ENCODE measurements around the gene GPC1. TPM values are rescaled to one million over a fixed set of nuclear protein-coding genes. Genes with fewer than 3 reads are reported as not detected.

GPC1 gene
- total RNA-seq, 1 donor from 2014 or later = 252 TPM

DNA sequence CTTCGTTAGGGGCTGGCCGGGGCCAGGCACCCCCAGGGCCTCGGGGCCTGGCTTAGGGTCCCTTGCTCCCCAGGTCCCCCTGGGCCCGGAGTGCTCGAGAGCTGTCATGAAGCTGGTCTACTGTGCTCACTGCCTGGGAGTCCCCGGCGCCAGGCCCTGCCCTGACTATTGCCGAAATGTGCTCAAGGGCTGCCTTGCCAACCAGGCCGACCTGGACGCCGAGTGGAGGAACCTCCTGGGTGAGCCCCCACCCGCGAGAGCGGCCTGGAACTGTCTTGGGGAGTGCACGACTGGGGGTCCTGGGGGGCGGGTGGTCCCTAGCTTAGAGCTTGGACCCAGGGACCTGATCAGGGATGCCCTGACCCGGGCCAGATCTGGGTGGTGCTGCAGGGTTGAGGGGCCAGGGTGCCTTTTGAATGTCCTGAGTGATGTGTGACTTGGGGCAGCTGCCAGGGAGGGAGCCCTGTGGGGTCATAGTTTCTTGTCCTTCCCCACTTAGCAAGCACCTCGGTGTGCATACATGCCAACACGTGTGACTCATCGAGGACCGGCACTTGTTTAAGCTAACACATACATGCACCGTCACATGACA, 27.9 kb downstream of the GPC1 start:
- Mint-ChIP-seq H3K4me1 (ENCODE audit: low read depth, unreplicated experiment) (no peaks in the 10 kb centered on the region), H3K27me3 (ENCODE audit: low read depth, unreplicated experiment) (no peaks in the 10 kb centered on the region), H3K36me3 (ENCODE audit: low read depth, unreplicated experiment) (no peaks in the 10 kb centered on the region), H3K9me3 (ENCODE audit: unreplicated experiment) (no peaks in the 10 kb centered on the region), H3K27ac (ENCODE audit: unreplicated experiment) (no peak overlapping the region), H3K4me3 (ENCODE audit: unreplicated experiment) (no peak overlapping the region)
- Histone ChIP-seq H3K79me2 (ENCODE audit: insufficient read depth, low read length) (peaks cover 6% of the 10 kb centered on the region), H3K27ac (ENCODE audit: low read depth, low read length) (no peak overlapping the region), H3K36me3 (ENCODE audit: insufficient read depth, low read length) (peaks cover 7% of the 10 kb centered on the region), H2AFZ (ENCODE audit: low read depth, low read length) (no peak overlapping the region), H3K27me3 (ENCODE audit: insufficient read depth, low read length) (no peaks in the 10 kb centered on the region), H3K4me2 (ENCODE audit: low read length) (no peak overlapping the region), H3K4me3 (ENCODE audit: insufficient read depth, low read depth, low read length) (no peak overlapping the region), H3K4me1 (ENCODE audit: insufficient read depth, low read length) (no peaks in the 10 kb centered on the region), H4K20me1 (ENCODE audit: insufficient read depth, low read length) (peaks cover 58% of the 10 kb centered on the region), H3K9me3 (ENCODE audit: insufficient read depth, low read depth, low read length) (no peaks in the 10 kb centered on the region), H3K9ac (ENCODE audit: low read length) (no peak overlapping the region)
- TF ChIP-seq EZH2 (IDR thresholded peaks at IDR 0.05; ENCODE audit: insufficient read depth, low read length) = no peak
- TF ChIP-seq, protein P1, sequence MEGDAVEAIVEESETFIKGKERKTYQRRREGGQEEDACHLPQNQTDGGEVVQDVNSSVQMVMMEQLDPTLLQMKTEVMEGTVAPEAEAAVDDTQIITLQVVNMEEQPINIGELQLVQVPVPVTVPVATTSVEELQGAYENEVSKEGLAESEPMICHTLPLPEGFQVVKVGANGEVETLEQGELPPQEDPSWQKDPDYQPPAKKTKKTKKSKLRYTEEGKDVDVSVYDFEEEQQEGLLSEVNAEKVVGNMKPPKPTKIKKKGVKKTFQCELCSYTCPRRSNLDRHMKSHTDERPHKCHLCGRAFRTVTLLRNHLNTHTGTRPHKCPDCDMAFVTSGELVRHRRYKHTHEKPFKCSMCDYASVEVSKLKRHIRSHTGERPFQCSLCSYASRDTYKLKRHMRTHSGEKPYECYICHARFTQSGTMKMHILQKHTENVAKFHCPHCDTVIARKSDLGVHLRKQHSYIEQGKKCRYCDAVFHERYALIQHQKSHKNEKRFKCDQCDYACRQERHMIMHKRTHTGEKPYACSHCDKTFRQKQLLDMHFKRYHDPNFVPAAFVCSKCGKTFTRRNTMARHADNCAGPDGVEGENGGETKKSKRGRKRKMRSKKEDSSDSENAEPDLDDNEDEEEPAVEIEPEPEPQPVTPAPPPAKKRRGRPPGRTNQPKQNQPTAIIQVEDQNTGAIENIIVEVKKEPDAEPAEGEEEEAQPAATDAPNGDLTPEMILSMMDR (IDR thresholded peaks at IDR 0.05; ENCODE audit: insufficient read depth, low read depth, low read length) = no peak
- FAIRE-seq (no peak), DNase-seq (ENCODE audit: low read depth) (no peak)

DNA sequence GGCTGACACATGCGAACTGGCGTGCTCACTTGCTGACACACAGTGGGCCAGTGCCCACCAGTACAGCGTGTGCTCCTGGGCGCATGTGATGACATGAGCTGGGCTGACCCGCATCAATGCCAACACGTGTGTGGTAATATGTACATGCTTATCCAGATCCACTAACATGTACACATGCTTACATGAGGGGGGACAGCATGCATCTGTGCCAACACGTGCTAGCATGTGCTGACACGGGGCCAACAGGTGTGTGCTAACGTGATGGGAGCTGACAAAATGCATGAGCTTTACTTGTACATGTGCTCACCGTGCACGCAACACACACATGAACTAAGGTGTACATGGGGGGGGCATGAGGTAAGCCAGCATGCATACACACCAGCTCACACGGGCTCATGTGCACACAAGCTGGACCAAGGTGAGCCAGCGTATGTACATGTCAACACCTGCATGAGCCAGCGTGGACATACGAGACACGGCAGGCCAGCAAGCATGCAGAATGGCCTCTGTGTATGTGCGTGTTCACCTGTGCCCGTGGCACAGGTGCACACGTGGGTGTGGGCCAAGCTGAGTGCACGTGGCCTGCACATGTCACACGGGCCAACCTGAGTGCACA, 28.5 kb downstream of the GPC1 start:
- Histone ChIP-seq H3K79me2 (ENCODE audit: insufficient read depth, low read length) (no peaks in the 10 kb centered on the region), H3K36me3 (ENCODE audit: insufficient read depth, low read length) (peaks cover 7% of the 10 kb centered on the region), H3K27ac (ENCODE audit: low read depth, low read length) (no peak overlapping the region), H3K27me3 (ENCODE audit: insufficient read depth, low read length) (no peaks in the 10 kb centered on the region), H3K9ac (ENCODE audit: low read length) (no peak overlapping the region), H3K4me1 (ENCODE audit: insufficient read depth, low read length) (no peaks in the 10 kb centered on the region), H3K4me2 (ENCODE audit: low read length) (no peak overlapping the region), H3K9me3 (ENCODE audit: insufficient read depth, low read depth, low read length) (no peaks in the 10 kb centered on the region), H3K4me3 (ENCODE audit: insufficient read depth, low read depth, low read length) (no peak overlapping the region), H2AFZ (ENCODE audit: low read depth, low read length) (no peak overlapping the region), H4K20me1 (ENCODE audit: insufficient read depth, low read length) (peaks cover 55% of the 10 kb centered on the region)
- Mint-ChIP-seq H3K36me3 (ENCODE audit: low read depth, unreplicated experiment) (no peaks in the 10 kb centered on the region), H3K27me3 (ENCODE audit: low read depth, unreplicated experiment) (no peaks in the 10 kb centered on the region), H3K27ac (ENCODE audit: unreplicated experiment) (no peak overlapping the region), H3K9me3 (ENCODE audit: unreplicated experiment) (no peaks in the 10 kb centered on the region), H3K4me3 (ENCODE audit: unreplicated experiment) (no peak overlapping the region), H3K4me1 (ENCODE audit: low read depth, unreplicated experiment) (no peaks in the 10 kb centered on the region)
- FAIRE-seq = no peak
- no peak for DNase-seq (ENCODE audit: low read depth)
- TF ChIP-seq EZH2 (IDR thresholded peaks at IDR 0.05; ENCODE audit: insufficient read depth, low read length) = no peak
- TF ChIP-seq, protein P1 (IDR thresholded peaks at IDR 0.05; ENCODE audit: insufficient read depth, low read depth, low read length) = no peak

All from astrocyte (in vitro differentiated cells and primary cell).